HepG2 (cell line): Measurements from ENCODE around the gene APOBEC3B. TPM values are rescaled to one million over a fixed set of nuclear protein-coding genes. Genes with fewer than 3 reads are reported as not detected.

ENCODE experiments used
- ARID4A ChIP-seq: sonication (generic); formaldehyde crosslinking; IDR thresholded peaks from 2 replicates; pipeline ENCODE4 v1.5.0; 2020; ENCODE audit warnings: mild to moderate bottlenecking, missing genetic modification reagents, borderline replicate concordance
- DR1 ChIP-seq: sonication (generic); formaldehyde crosslinking; IDR thresholded peaks from 2 replicates; pipeline ENCODE4 v1.8.0; 2021; ENCODE audit warnings: mild to moderate bottlenecking, missing genetic modification reagents, inconsistent platforms
- HOXA9 ChIP-seq: sonication (generic); formaldehyde crosslinking; IDR thresholded peaks from 2 replicates; pipeline ENCODE4 v1.8.1; 2022; ENCODE audit warnings: missing genetic modification reagents, mild to moderate bottlenecking, moderate library complexity, borderline replicate concordance
- MTA3 ChIP-seq: sonication (generic); formaldehyde crosslinking; IDR thresholded peaks from 2 replicates; pipeline ENCODE4 v1.4.0; 2020; ENCODE audit warnings: missing genetic modification reagents
- REPIN1 ChIP-seq: sonication (generic); formaldehyde crosslinking; IDR thresholded peaks from 2 replicates; pipeline ENCODE4 v1.8.0; 2022; ENCODE audit warnings: missing genetic modification reagents, low read depth, mild to moderate bottlenecking, borderline replicate concordance
- RFXANK ChIP-seq: IDR thresholded peaks from 2 replicates; pipeline ENCODE4 v1.6.1; 2016
- SMARCE1 ChIP-seq: fragments of 450-650 bp; IDR thresholded peaks from 2 replicates; pipeline ENCODE4 v1.6.1; 2017; ENCODE audit warnings: borderline replicate concordance
- TCF7 ChIP-seq: sonication (generic); IDR thresholded peaks from 2 replicates; pipeline ENCODE4 v1.6.1; 2016; ENCODE audit warnings: antibody characterized with exemption, low read depth
- YEATS4 ChIP-seq: sonication (generic); formaldehyde crosslinking; IDR thresholded peaks from 2 replicates; pipeline ENCODE4 v1.4.0; 2020; ENCODE audit warnings: missing genetic modification reagents, borderline replicate concordance
- ZNF251 ChIP-seq: sonication (generic); formaldehyde crosslinking; IDR thresholded peaks from 2 replicates; pipeline ENCODE4 v1.9.0; 2021; ENCODE audit warnings: mild to moderate bottlenecking, missing genetic modification reagents
- ZNF280B ChIP-seq: sonication (generic); formaldehyde crosslinking; IDR thresholded peaks from 2 replicates; pipeline ENCODE4 v1.5.0; 2020; ENCODE audit warnings: missing genetic modification reagents, mild to moderate bottlenecking, borderline replicate concordance
- ZNF543 ChIP-seq: sonication (generic); formaldehyde crosslinking; IDR thresholded peaks from 2 replicates; pipeline ENCODE4 v1.4.0; 2020; ENCODE audit warnings: mild to moderate bottlenecking, missing genetic modification reagents
- ZNF564 ChIP-seq: sonication (generic); formaldehyde crosslinking; IDR thresholded peaks from 2 replicates; pipeline ENCODE4 v1.8.1; 2023; ENCODE audit warnings: mild to moderate bottlenecking, missing genetic modification reagents
- ZNF574 ChIP-seq: sonication (generic); formaldehyde crosslinking; IDR thresholded peaks from 2 replicates; pipeline ENCODE4 v1.4.0; 2020; ENCODE audit warnings: missing genetic modification reagents
- ZNF7 ChIP-seq: IDR thresholded peaks from 2 replicates; pipeline ENCODE4 v1.6.1; 2016; ENCODE audit warnings: missing biosample characterization, missing genetic modification reagents
- ZNF737 ChIP-seq: sonication (generic); formaldehyde crosslinking; IDR thresholded peaks from 2 replicates; pipeline ENCODE4 v1.5.0; 2020; ENCODE audit warnings: missing genetic modification reagents, mild to moderate bottlenecking, borderline replicate concordance
- ZNF784 ChIP-seq: sonication (generic); formaldehyde crosslinking; IDR thresholded peaks from 2 replicates; pipeline ENCODE4 v1.5.1; 2020; ENCODE audit warnings: missing genetic modification reagents, mild to moderate bottlenecking, borderline replicate concordance
- ZUFSP ChIP-seq: sonication (generic); formaldehyde crosslinking; IDR thresholded peaks from 2 replicates; pipeline ENCODE4 v1.9.0; 2021; ENCODE audit warnings: missing genetic modification reagents, mild to moderate bottlenecking, borderline replicate concordance
- polyA plus RNA-seq, 8 experiments: library from polyadenylated mRNA; depleted of rRNA in 3 of 8; stranded (reverse) in 7 of 8; unstranded in 1 of 8; fragments of >200 nt; fragmentation: Illumina TruSeq in 4 of 8; extraction: Trizol in 4 of 8; gene quantifications; 2 replicates each; pipeline versions ENCODE4 v1.2.1 to v1.2.3, GENCODE V29; 2011 to 2016; ENCODE audit warnings: low read depth in 4 of 8, missing spikeins in 1 of 8, mixed read lengths in 1 of 8; ENCODE audit not compliant: insufficient read depth in 1 of 8
- total RNA-seq, 5 experiments: library from RNA; depleted of rRNA; stranded (reverse); fragments of >200 nt; fragmentation: Illumina TruSeq; extraction: Trizol; gene quantifications; 2 replicates each; pipeline ENCODE4 v1.2.3, GENCODE V29; 2016; ENCODE audit warnings: low read depth in 1 of 5

Gene APOBEC3B
- total and polyA plus RNA-seq, 2 of the 13 experiments (the other 11 are each of a cell fraction or from before 2014, with no cell fraction given): 6.7 to 8.8 TPM

GRCh38 chr22:39013942-39014722 is 32.0 kb downstream of the APOBEC3B start, which contains the start of gene APOBEC3C (continued):
- TF ChIP-seq ZNF574 (CRISPR knock-in tag): peak; percentile 64
- TF ChIP-seq ZNF7 (CRISPR knock-in tag): no peak
- TF ChIP-seq DR1 (CRISPR knock-in tag): peak; percentile 48; the same call in 1 of the 2 replicates
- no peak for TF ChIP-seq SMARCE1
- no peak for TF ChIP-seq ZNF251
- TF ChIP-seq HOXA9: no peak
- no peak for TF ChIP-seq MTA3
- TF ChIP-seq ARID4A (CRISPR knock-in tag): peak; percentile 43; the same call in 1 of the 2 replicates
- TF ChIP-seq ZNF543: no peak
- no peak for TF ChIP-seq ZNF280B
- TF ChIP-seq ZNF784: no peak
- TF ChIP-seq YEATS4 (CRISPR knock-in tag): 0 out of 2 replicates have a peak, but pooled peaks have one; percentile 46
- no peak for TF ChIP-seq ZUFSP (CRISPR knock-in tag)
- no peak for TF ChIP-seq REPIN1 (CRISPR knock-in tag)
- TF ChIP-seq ZNF564 (CRISPR knock-in tag): 0 out of 2 replicates have a peak, but pooled peaks have one; percentile 47
- no peak for TF ChIP-seq RFXANK (CRISPR knock-in tag)
- TF ChIP-seq ZNF737 (CRISPR knock-in tag): no peak
- TF ChIP-seq TCF7: no peak
